Muscle layer of duodenum (tissue), 2 donors: ENCODE data around the gene ACO2.
A peak's percentile ranks its signal among the peaks of the same experiment; 100 is the strongest.
"Not testable (repeated sequence)": the region's sequence is repeated elsewhere in the genome, so short reads cannot be mapped to it uniquely, and the experiment has no call there.

Experiments used
- H3K27ac ChIP-seq: one replicate; pipeline ENCODE4 v1.7.0; 2013; ENCODE audit warnings: mild to moderate bottlenecking, low read length
- H3K27me3 ChIP-seq: one replicate; pipeline ENCODE4 v1.7.0; 2013; ENCODE audit warnings: low read depth, mild to moderate bottlenecking, control low read depth, low read length
- H3K36me3 ChIP-seq, 2 donors: one replicate each; pipeline ENCODE4 v1.7.0; 2013; ENCODE audit warnings: low read length in 2 of 2, control low read depth in 1 of 2, mild to moderate bottlenecking in 1 of 2; ENCODE audit not compliant: insufficient read depth in 2 of 2, control insufficient read depth in 1 of 2
- H3K4me1 ChIP-seq, 2 donors: one replicate each; pipeline ENCODE4 v1.7.0; 2013; ENCODE audit warnings: low read length in 2 of 2, mild to moderate bottlenecking in 2 of 2, control low read depth in 1 of 2, moderate library complexity in 1 of 2; ENCODE audit not compliant: insufficient read depth in 2 of 2, control insufficient read depth in 1 of 2
- H3K4me3 ChIP-seq, 2 donors: one replicate each; pipeline ENCODE4 v1.7.0; 2013; ENCODE audit warnings: low read length in 2 of 2, low read depth in 1 of 2, mild to moderate bottlenecking in 1 of 2
- H3K9me3 ChIP-seq, 2 donors: one replicate each; pipeline ENCODE4 v1.7.0; 2013; ENCODE audit warnings: low read length in 2 of 2, control low read depth in 1 of 2, mild to moderate bottlenecking in 1 of 2; ENCODE audit not compliant: control insufficient read depth in 1 of 2
- donor health status: healthy.

The ACO2 gene

DNA sequence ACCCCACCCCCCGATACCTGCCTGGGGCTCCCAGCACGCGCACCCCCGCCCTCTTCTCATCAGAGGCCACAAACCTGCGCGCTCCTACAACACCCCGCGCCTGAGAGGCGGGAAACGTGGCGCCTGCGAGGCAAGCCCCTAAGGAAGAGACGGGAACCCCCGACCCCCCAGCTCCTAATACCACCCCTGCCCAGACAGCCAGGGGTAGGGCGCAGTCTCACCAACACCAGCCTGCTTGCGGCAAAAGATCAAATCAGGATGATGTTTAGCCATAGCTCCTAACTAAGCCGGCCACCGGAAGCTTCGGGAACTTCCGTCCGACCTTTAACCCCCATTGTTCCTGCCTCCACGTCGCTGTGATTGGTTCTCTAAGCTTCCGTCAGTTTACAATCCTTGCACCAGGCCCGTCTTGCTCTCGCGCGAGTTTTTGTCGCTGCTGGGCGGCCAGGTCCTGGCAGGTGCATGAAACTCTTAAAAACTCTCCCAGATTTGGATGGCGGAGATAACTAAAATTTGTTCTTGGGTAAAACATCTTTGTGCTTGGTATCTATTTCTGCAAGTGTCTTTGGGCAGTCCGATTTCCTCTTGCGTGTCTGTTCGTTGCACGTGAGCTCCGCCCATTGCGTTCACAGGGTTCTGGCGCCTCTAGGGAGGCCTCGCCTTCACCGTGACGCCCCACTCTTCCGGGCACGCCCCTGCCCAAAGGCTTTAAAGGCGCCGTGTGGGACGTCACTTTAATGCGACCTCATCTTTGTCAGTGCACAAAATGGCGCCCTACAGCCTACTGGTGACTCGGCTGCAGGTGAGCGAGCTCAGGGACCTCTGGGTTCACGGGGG, at the start of gene ACO2, which contains the start of gene PHF5A:
Gene ACO2, plus strand, starts transcription at position 737 of the 837 bp plus-strand sequence. Its CDS starts 30 bp downstream, at position 767.
Gene PHF5A, minus strand, starts transcription at position 312 of the 837 bp plus-strand sequence. Its CDS starts 39 bp downstream, at position 273.
- peaks cover 9 to 45% of the 10 kb centered on the region in 2 donors for H3K4me1 ChIP-seq
- peak within 1 kb of the TSS; percentile 98 for H3K27ac ChIP-seq
- H3K9me3 ChIP-seq: no peaks in the 10 kb centered on the region
- peak within 1 kb of the TSS; percentile 83 to 100 for H3K4me3 ChIP-seq
- peaks cover 33 to 45% of the 10 kb centered on the region in 2 donors for H3K36me3 ChIP-seq
- no peaks in the 10 kb centered on the region for H3K27me3 ChIP-seq

DNA sequence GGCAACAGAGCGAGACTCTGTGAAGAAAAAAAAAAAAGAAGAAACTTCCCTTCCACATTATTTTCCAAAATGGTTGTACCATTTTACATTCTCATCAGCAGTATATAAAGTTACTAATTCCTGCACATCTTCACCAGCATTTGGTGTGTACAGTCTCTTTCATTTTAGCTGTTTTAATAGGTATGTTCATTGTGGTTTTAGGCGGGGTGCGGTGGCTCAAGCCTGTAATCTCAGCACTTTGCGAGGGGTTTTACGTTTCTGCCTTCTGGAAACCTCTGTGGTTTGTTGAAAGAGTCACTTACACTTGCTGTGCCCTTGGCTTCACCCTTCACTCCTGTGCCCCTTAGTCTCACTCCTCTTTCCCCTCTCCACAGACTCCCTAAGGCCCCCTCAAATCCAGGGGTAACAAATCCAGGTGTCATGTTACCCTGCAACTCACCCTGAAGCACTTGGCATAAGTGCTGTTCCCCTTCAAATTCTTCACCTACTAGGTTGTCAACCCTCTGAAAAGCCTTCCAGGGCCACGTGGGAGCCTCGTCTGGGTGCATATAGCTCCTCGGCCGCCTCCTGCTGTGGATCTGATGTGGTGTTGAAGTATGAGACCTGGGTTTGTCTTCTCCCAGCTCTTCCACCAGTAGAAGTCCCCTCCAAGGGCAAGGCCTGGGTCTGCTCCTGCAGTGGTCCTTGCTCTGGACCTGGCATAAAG, 43.1 kb upstream of the ACO2 start:
- peaks cover 0 to 24% of the 10 kb centered on the region in 2 donors for H3K36me3 ChIP-seq
- H3K4me3 ChIP-seq: no peak overlapping the region
- no peaks in the 10 kb centered on the region for H3K27me3 ChIP-seq
- no peaks in the 10 kb centered on the region for H3K9me3 ChIP-seq
- no peak overlapping the region for H3K27ac ChIP-seq
- H3K4me1 ChIP-seq: no peaks in the 10 kb centered on the region

DNA sequence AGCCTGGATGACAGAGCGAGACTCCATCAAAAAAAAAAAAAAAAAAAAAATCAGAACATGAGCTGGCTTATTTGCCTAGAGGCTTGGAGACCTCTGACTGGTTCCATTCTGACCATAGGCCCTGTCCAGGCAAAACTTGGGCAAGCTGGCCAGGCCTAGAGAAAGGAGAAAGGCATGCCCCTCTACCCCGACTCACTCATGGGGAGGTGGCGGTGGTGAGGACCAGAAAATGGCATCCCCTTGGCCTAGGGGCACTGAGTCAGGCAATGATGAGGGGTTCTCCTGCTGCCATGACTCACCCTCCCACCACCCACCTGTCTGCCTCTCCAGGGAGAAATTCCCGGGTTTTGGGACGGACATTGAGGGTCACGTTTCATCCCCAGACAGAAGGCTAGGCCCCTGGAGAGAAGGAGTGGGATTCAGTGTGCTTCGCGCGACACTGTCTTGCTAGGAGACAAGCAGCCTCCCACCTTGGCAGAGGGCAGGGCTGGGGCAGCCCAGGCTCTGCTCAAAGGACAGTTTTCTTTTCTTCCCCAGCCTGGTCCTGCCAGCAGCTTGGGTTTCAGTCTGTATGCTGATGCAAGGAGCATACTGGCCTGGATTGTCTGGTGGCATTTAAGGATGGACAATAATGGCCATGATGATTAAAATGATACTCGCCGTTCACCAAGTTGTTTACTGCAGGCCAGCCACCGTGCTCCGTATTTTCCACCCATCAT, 39.5 kb upstream of the ACO2 start:
- Histone ChIP-seq H3K9me3 (no peaks in the 10 kb centered on the region), H3K4me3 (no peak overlapping the region), H3K27ac (no peak overlapping the region), H3K27me3 (no peaks in the 10 kb centered on the region), H3K4me1 (peaks cover 0 to 17% of the 10 kb centered on the region in 2 donors), H3K36me3 (peaks cover 0 to 21% of the 10 kb centered on the region in 2 donors)

DNA sequence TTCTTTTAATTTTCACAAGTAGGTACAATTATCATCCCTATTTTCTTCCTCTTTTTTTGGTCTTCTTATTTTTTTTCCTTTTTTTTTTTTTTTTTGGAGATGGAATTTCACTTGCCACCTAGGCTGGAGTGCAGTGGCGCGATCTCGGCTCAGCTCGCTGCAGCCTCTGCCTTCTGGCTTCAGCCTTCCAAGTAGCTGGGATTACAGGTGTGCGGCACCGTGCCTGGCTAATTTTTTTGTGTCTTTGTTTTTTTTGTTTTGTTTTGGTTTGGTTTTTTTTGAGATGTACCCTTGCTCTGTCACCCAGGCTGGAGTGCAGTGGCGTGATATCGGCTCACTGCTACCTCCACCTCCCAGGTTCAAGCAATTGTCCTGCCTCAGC, 39.0 kb upstream of the ACO2 start:
- Histone ChIP-seq H3K4me3 (no peak overlapping the region), H3K9me3 (no peaks in the 10 kb centered on the region), H3K27me3 (no peaks in the 10 kb centered on the region), H3K36me3 (peaks cover 0 to 25% of the 10 kb centered on the region in 2 donors), H3K27ac (no peak overlapping the region), H3K4me1 (peaks cover 0 to 23% of the 10 kb centered on the region in 2 donors)

DNA sequence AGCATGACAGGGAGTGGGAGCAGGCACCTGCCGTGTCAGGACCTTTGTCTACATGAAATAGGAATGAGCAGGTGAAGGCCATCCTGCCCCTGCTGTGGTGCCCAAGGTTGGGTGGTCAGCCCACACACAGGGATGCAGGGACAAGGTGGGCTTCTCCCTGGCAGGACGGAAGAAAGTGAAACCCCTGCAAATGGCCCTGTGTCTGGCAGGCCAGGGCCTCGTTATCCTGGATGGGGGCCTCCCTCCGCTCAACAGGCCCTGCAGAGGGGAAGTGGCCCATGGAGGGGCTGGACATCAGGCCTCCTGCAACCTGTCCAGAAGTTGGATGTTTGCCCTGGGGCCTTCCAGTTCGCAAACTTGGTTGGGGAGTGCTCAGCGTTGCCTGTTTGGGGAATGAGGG, 37.3 kb upstream of the ACO2 start:
- no peak overlapping the region for H3K27ac ChIP-seq

DNA sequence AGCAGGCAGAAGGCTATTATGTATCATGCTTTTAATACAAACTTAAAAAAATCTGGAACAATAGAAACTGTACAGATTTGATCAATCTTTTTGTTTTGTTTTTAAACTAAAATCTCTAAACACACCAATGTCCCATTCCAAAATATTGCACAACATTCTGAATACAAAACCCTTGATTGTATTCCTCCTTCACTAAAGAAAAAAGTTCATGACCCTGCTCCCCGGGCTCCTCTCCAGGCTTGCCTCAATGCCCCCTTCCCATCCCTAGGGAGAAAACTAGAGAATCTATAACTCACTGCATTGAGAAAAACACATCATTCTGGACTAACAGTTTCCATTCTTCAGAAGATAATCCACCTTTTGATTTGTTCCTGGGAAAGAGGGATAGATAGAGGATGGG, 35.4 kb upstream of the ACO2 start:
- not testable (repeated sequence) for H3K27me3 ChIP-seq, H3K27ac ChIP-seq, H3K9me3 ChIP-seq, H3K4me3 ChIP-seq
- Histone ChIP-seq H3K4me1 (peaks cover 6 to 37% of the 10 kb centered on the region in 2 donors), H3K36me3 (peaks cover 24 to 40% of the 10 kb centered on the region in 2 donors)

More for the DNA sequence above, 37.3 kb upstream of the ACO2 start:
- no peaks in the 10 kb centered on the region for H3K27me3 ChIP-seq
- H3K4me3 ChIP-seq: no peak overlapping the region
- peaks cover 16 to 34% of the 10 kb centered on the region in 2 donors for H3K36me3 ChIP-seq
- no peaks in the 10 kb centered on the region for H3K9me3 ChIP-seq
- peaks cover 6 to 37% of the 10 kb centered on the region in 2 donors for H3K4me1 ChIP-seq

DNA sequence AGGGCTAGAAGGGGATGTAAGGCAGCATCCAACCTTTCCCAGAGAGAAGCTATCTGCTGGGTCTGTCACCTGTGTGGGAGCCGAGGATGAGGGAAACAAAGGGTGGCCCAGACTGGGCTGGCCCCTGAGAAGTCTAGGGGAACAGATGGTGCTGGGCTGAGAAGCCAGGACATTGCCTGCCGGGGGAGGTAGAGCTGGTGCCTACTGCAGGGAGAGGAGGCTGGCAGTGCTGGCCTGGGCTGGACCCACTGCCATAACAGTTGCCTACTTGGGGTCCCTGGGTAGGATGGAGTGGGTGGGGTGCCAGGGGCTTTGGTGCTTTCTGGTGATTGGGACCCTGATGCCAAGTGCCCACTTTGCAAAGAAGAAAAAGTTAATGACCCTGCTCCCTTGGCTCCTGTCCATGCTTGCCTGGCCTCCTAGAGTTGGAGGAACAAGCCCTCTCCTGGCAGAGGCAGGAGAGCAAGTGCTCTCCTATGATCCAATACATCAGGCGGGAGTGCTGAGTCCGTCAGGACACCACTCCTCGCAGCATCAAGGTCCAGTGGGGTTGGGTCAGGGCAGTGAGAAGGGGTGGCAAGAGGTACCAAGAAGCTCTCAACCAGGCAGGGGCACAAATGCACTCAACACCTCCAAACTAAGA, 34.4 kb upstream of the ACO2 start:
- not testable (repeated sequence) for H3K27ac ChIP-seq, H3K4me3 ChIP-seq, H3K9me3 ChIP-seq, H3K27me3 ChIP-seq
- Histone ChIP-seq H3K36me3 (peaks cover 24 to 40% of the 10 kb centered on the region in 2 donors), H3K4me1 (peaks cover 6 to 47% of the 10 kb centered on the region in 2 donors)

DNA sequence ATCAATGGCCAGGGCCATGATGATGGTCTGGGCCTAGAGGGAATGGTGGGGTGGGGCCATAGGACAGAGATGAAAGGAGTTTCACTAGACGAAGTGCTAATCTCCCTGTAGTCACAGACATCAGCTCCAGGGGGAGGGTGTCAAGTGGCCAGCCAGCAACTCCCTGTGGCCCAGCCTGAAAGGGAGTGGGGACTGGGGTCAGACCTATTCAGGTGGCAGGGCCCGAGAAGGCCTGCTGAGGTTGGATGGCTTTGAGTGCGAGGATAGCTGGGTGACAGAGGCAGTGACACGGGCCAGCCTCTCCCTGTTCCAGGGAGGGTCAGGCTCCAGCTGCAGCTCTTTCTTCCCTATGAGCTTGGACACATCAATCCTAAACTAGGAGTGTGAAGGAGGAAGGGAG, 33.4 kb upstream of the ACO2 start:
- peaks cover 6 to 55% of the 10 kb centered on the region in 2 donors for H3K4me1 ChIP-seq
- no peaks in the 10 kb centered on the region for H3K9me3 ChIP-seq
- H3K27me3 ChIP-seq: no peaks in the 10 kb centered on the region
- H3K4me3 ChIP-seq: no peak overlapping the region
- no peak overlapping the region for H3K27ac ChIP-seq
- peaks cover 24 to 40% of the 10 kb centered on the region in 2 donors for H3K36me3 ChIP-seq

DNA sequence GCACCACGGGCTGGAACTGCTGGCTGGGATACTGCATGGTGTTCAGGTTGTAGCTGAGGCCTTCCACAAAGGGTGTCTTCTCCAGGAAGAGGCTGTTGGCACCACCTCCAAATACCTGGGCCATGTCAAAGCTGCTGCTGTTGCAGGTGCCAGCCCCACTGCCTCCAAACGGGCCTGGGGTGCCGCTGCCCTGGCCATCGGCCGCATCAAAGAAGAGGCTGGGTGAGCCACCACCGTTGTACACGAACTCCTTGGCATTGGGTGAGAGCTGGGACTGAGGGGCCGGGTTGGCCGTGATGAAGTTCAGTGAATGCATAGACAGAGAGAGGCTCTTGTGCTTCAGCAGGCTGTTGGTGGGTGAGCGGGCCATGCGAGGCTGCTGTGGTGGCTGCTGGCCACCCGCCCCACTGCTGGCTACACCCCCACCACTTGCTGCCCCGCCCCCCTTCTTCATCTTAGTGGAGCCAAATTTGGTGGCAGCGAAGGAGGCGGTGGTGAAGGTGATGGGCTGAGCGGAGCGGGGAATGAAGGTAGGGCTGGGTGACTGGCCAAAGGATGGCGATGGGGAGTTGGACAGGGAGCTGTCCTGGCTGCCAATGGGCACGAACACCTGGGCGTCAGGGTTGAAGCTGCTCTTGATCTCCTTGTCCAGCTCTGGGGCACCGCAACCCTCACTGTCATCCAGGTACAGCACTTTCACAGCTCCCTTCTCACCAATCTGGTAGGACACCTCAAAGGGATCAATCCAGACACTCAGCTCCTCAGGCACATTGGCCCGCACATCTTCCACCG, 32.4 kb upstream of the ACO2 start:
- Histone ChIP-seq H3K27me3 (no peaks in the 10 kb centered on the region), H3K27ac (no peak overlapping the region), H3K4me3 (no peak overlapping the region), H3K9me3 (no peaks in the 10 kb centered on the region), H3K4me1 (peaks cover 6 to 55% of the 10 kb centered on the region in 2 donors), H3K36me3 (peaks cover 24 to 34% of the 10 kb centered on the region in 2 donors)

DNA sequence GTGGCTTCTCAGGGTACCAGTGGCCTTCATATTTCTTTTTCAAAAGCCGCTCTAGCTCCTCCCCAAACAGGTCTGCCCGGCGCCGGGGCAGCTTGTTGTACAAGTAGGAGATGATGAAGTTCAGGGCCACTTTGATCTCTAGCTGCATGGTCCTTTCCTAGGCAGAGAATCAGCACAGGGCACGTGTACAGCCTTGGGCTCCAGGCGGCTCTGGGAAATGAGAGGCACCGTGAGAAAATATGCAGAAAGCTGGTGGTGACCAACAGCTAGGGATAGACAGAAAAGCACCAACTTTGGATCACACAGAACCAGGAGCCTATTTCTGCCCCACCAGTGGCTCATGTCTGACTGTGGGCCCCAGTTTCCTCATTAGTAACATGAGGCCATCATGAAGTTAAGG, 31.7 kb upstream of the ACO2 start:
- no peak overlapping the region for H3K4me3 ChIP-seq
- no peaks in the 10 kb centered on the region for H3K9me3 ChIP-seq
- peaks cover 6 to 51% of the 10 kb centered on the region in 2 donors for H3K4me1 ChIP-seq
- H3K36me3 ChIP-seq: peaks cover 24 to 28% of the 10 kb centered on the region in 2 donors
- no peaks in the 10 kb centered on the region for H3K27me3 ChIP-seq
- H3K27ac ChIP-seq: no peak overlapping the region
